ENCODE data around the gene VGLL3. TPM values are rescaled to one million over a fixed set of nuclear protein-coding genes. Genes with fewer than 3 reads are reported as not detected.

The VGLL3 gene
- total RNA-seq, 1 experiment from 2014 or later, result 0.10 TPM

GRCh38 chr3:86958534-86958933 is 32.4 kb downstream of the VGLL3 start:
- H3K79me2 ChIP-seq (ENCODE audit: insufficient read depth, low read length), result no peaks in the 10 kb centered on the region
- ChIA-PET RAD21 (ENCODE audit: low non-redundant PET in 1 of 2, low total read pairs in 2 of 2, uncharacterized antibody in 2 of 2, unreplicated experiment in 2 of 2) (no interaction called here), POLR2A (no interaction called here), CTCF (no interaction called here)
- H3K9me2 ChIP-seq (ENCODE audit: insufficient read depth), result no peaks in the 10 kb centered on the region
- H3K9me3 ChIP-seq (ENCODE audit: control insufficient read depth in 1 of 2, insufficient read depth in 1 of 2, low read depth in 1 of 2, low read length in 2 of 2), result no peaks in the 10 kb centered on the region
- no peak overlapping the region for H3K4me3 ChIP-seq (replicated peaks in 1 of 2; ENCODE audit: low read depth in 1 of 2, low read length in 2 of 2)
- no TSS peak for BruUV-seq (replicated peaks)
- no peak overlapping the region for H3K27ac ChIP-seq (ENCODE audit: low read depth, low read length)
- ATAC-seq (no peak), DNase-seq (ENCODE audit: low read depth, low spot score) (no peak)
- no peak overlapping the region for H2AFZ ChIP-seq (ENCODE audit: low read depth, low read length, poor library complexity, severe bottlenecking)
- H3K4me1 ChIP-seq (ENCODE audit: control insufficient read depth in 1 of 2, insufficient read depth in 2 of 2, low read length in 2 of 2), result no peaks in the 10 kb centered on the region
- intact Hi-C loops (cut with micrococcal nuclease), result no loop called here
- TF ChIP-seq YY1 (IDR thresholded peaks at IDR 0.05; ENCODE audit: extremely low read depth, insufficient replicate concordance, low read depth, low read length) (no peak), CBX3 (IDR thresholded peaks at IDR 0.05; ENCODE audit: low read depth) (no peak), EGR1 (IDR thresholded peaks at IDR 0.05; ENCODE audit: low read depth) (no peak), ATF3 (IDR thresholded peaks at IDR 0.05) (no peak), ELF1 (IDR thresholded peaks at IDR 0.05; ENCODE audit: borderline replicate concordance, low read depth) (no peak), FOSL1 (IDR thresholded peaks at IDR 0.05; ENCODE audit: low read depth) (no peak), MAX (IDR thresholded peaks at IDR 0.05) (no peak), EZH2phosphoT487 (IDR thresholded peaks at IDR 0.05; ENCODE audit: borderline replicate concordance) (no peak), TCF7L2 (IDR thresholded peaks at IDR 0.05; ENCODE audit: borderline replicate concordance, extremely low read depth, insufficient read depth, insufficient read length) (no peak)
- H3K9ac ChIP-seq (ENCODE audit: low read length), result no peak overlapping the region
- no peaks in the 10 kb centered on the region for H3K27me3 ChIP-seq (ENCODE audit: insufficient read depth, low read length)
- no peak overlapping the region for H3K4me2 ChIP-seq (ENCODE audit: low read length)
- H3K36me3 ChIP-seq (ENCODE audit: control insufficient read depth in 1 of 2, insufficient read depth in 2 of 2, low read length in 2 of 2), result no peaks in the 10 kb centered on the region
- H4K20me1 ChIP-seq (ENCODE audit: insufficient read depth), result no peaks in the 10 kb centered on the region

- ChIA-PET CTCF (no interaction called here), POLR2A (no interaction called here), RAD21 (ENCODE audit: low non-redundant PET in 1 of 2, low total read pairs in 2 of 2, uncharacterized antibody in 2 of 2, unreplicated experiment in 2 of 2) (no interaction called here)
- Histone ChIP-seq H4K20me1 (ENCODE audit: insufficient read depth) (no peaks in the 10 kb centered on the region), H3K4me3 (replicated peaks in 1 of 2; ENCODE audit: low read depth in 1 of 2, low read length in 2 of 2) (no peak overlapping the region), H3K9me2 (ENCODE audit: insufficient read depth) (no peaks in the 10 kb centered on the region), H3K27ac (ENCODE audit: low read depth, low read length) (no peak overlapping the region), H3K4me2 (ENCODE audit: low read length) (no peak overlapping the region), H3K9me3 (ENCODE audit: control insufficient read depth in 1 of 2, insufficient read depth in 1 of 2, low read depth in 1 of 2, low read length in 2 of 2) (no peaks in the 10 kb centered on the region), H2AFZ (ENCODE audit: low read depth, low read length, poor library complexity, severe bottlenecking) (no peak overlapping the region), H3K9ac (ENCODE audit: low read length) (no peak overlapping the region), H3K36me3 (ENCODE audit: control insufficient read depth in 1 of 2, insufficient read depth in 2 of 2, low read length in 2 of 2) (no peaks in the 10 kb centered on the region), H3K79me2 (ENCODE audit: insufficient read depth, low read length) (no peaks in the 10 kb centered on the region), H3K4me1 (ENCODE audit: control insufficient read depth in 1 of 2, insufficient read depth in 2 of 2, low read length in 2 of 2) (no peaks in the 10 kb centered on the region), H3K27me3 (ENCODE audit: insufficient read depth, low read length) (no peaks in the 10 kb centered on the region)
- intact Hi-C loops (cut with micrococcal nuclease), result no loop called here
- DNase-seq (ENCODE audit: low read depth, low spot score) (no peak), ATAC-seq (no peak)
- no TSS peak for BruUV-seq (replicated peaks)
- TF ChIP-seq CEBPB (IDR thresholded peaks at IDR 0.05; ENCODE audit: low read depth) (no peak), SIN3A (IDR thresholded peaks at IDR 0.05; ENCODE audit: low read depth) (no peak), EZH2 (IDR thresholded peaks at IDR 0.05) (no peak), MAX (IDR thresholded peaks at IDR 0.05) (no peak), FOSL1 (IDR thresholded peaks at IDR 0.05; ENCODE audit: low read depth) (no peak), CTCF (IDR thresholded peaks at IDR 0.05 in 2 of 3, conservative IDR thresholded peaks at IDR 0.05 in 1 of 3; ENCODE audit: borderline replicate concordance in 1 of 3, insufficient read depth in 1 of 3, low read depth in 2 of 3, low read length in 2 of 3) (no peak), YY1 (IDR thresholded peaks at IDR 0.05; ENCODE audit: extremely low read depth, insufficient replicate concordance, low read depth, low read length) (no peak), JUND (IDR thresholded peaks at IDR 0.05) (no peak), ELF1 (IDR thresholded peaks at IDR 0.05; ENCODE audit: borderline replicate concordance, low read depth) (no peak), POLR2A (IDR thresholded peaks at IDR 0.05; ENCODE audit: borderline replicate concordance, extremely low read depth, insufficient read depth, insufficient read length) (no peak), ZFX (IDR thresholded peaks at IDR 0.05) (no peak), TCF7L2 (IDR thresholded peaks at IDR 0.05; ENCODE audit: borderline replicate concordance, extremely low read depth, insufficient read depth, insufficient read length) (no peak), CBX3 (IDR thresholded peaks at IDR 0.05; ENCODE audit: low read depth) (no peak), EGR1 (IDR thresholded peaks at IDR 0.05; ENCODE audit: low read depth) (no peak)
- TF ChIP-seq, protein P1, sequence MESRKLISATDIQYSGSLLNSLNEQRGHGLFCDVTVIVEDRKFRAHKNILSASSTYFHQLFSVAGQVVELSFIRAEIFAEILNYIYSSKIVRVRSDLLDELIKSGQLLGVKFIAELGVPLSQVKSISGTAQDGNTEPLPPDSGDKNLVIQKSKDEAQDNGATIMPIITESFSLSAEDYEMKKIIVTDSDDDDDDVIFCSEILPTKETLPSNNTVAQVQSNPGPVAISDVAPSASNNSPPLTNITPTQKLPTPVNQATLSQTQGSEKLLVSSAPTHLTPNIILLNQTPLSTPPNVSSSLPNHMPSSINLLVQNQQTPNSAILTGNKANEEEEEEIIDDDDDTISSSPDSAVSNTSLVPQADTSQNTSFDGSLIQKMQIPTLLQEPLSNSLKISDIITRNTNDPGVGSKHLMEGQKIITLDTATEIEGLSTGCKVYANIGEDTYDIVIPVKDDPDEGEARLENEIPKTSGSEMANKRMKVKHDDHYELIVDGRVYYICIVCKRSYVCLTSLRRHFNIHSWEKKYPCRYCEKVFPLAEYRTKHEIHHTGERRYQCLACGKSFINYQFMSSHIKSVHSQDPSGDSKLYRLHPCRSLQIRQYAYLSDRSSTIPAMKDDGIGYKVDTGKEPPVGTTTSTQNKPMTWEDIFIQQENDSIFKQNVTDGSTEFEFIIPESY (IDR thresholded peaks at IDR 0.05; ENCODE audit: extremely low read depth, insufficient replicate concordance, low read length), result no peak
Measured at GRCh38 chr3:86954747-86955146, 36.2 kb downstream of the VGLL3 start.
